ENCODE data around the gene FLNC. TPM values are rescaled to one million over a fixed set of nuclear protein-coding genes. Genes with fewer than 3 reads are reported as not detected.

FLNC gene
- total RNA-seq, 4 donors from 2014 or later, result 5.7 to 12.6 (median 9.3) TPM

DNA sequence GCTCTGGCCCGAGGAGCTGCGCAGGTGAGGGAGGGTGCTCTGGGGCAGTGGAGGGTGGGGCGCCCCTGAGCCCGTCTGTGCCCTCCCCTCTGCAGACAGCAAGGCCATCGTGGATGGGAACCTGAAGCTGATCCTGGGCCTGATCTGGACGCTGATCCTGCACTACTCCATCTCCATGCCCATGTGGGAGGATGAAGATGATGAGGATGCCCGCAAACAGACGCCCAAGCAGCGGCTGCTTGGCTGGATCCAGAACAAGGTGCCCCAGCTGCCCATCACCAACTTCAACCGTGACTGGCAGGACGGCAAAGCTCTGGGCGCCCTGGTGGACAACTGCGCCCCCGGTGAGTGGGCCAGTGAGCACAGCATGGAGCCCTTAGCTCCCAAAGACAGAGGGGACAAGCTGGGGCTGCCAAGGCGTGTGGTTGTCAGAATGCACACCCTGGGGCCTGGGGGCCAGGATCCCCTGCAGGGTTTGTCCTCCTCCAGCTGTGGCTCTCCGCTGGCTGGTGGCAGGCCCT lies 5.1 kb downstream of the FLNC start:
- no peaks in the 10 kb centered on the region for H3K36me3 ChIP-seq

DNA sequence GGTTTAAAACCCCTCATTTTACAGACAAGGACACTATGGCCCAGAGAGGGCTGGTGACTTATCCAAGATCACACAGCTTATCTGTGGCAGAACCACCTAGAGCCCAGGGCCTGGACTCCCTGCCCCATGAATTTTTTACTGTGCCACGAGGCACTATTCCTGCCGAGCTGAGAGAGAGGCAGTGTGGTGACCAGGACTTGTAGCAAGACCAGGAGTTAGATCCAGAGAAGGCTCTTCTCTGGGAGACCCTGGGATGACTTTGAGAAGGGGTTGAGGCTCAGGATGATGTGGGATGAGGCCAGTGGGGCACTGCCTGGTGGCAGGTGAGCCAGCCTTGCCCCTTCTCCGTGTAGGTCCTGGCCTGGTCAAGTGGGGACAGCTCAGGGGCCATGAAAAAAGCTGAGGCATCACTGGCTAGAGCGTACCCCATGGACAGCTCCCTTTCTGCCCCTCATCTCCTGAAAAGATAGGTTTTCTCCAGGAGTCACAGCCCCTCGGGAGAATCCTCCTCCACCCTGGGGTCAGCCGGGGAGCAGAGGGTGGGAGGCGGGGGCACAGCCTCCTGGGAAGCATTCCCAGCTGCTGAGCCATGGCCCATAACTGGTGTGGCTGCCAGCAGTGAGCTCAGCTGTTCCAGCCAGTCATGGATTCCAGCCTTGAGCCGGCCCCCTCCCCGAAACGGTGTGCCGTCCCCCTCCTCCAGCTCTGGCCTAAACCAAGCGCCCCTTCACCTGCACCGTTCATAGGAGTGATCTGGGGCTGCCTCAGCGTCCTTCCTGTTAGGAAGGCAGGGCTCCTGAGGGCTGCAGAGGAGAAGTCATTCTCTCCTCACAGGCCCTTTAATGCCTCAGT lies 5.8 kb downstream of the FLNC start:
- TF ChIP-seq CTCF (IDR thresholded peaks at IDR 0.05), result no peak
- TF ChIP-seq POLR2A (IDR thresholded peaks at IDR 0.05), result no peak
- WGBS, 2 donors, result 65 to 79% methylated on average over 5 to 13 of the region's 14 CpGs
- intact Hi-C loops (cut with DNase I), result no loop called here
- Histone ChIP-seq H3K27me3 (no peaks in the 10 kb centered on the region), H3K4me1 (peaks cover 0 to 23% of the 10 kb centered on the region in 2 donors), H3K9me3 (no peaks in the 10 kb centered on the region), H3K36me3 (no peaks in the 10 kb centered on the region), H3K4me3 (replicated peaks in 1 of 3) (no peak overlapping the region), H3K27ac (no peak overlapping the region)
- DNase-seq, result no peak

More for the DNA sequence above, 5.1 kb downstream of the FLNC start:
- no peak overlapping the region for H3K27ac ChIP-seq
- H3K9me3 ChIP-seq, result no peaks in the 10 kb centered on the region
- no peak overlapping the region for H3K4me3 ChIP-seq (replicated peaks in 1 of 3)
- intact Hi-C loops (cut with DNase I), result no loop called here
- no peak for TF ChIP-seq CTCF (IDR thresholded peaks at IDR 0.05)
- TF ChIP-seq POLR2A (IDR thresholded peaks at IDR 0.05), result no peak
- DNase-seq, result no peak
- 88 to 100% methylated on average over 1 to 13 of the region's 16 CpGs for WGBS, 2 donors
- no peaks in the 10 kb centered on the region for H3K27me3 ChIP-seq
- H3K4me1 ChIP-seq, result peaks cover 0 to 30% of the 10 kb centered on the region in 2 donors

- no peaks in the 10 kb centered on the region for H3K36me3 ChIP-seq
- DNase-seq, result no peak
- TF ChIP-seq CTCF (IDR thresholded peaks at IDR 0.05) (no peak), POLR2A (IDR thresholded peaks at IDR 0.05) (no peak)
- WGBS, 2 donors, result 90 to 91% methylated on average over 9 to 14 of the region's 14 CpGs
- H3K4me3 ChIP-seq (replicated peaks in 1 of 3), result no peak overlapping the region
- no peaks in the 10 kb centered on the region for H3K9me3 ChIP-seq
- peaks cover 0 to 15% of the 10 kb centered on the region in 2 donors for H3K4me1 ChIP-seq
- no peak overlapping the region for H3K27ac ChIP-seq
- intact Hi-C loops (cut with DNase I), result no loop called here
- H3K27me3 ChIP-seq, result no peaks in the 10 kb centered on the region
Observed at GRCh38 chr7:128836729-128837348, 6.6 kb downstream of the FLNC start.

- no peak for TF ChIP-seq POLR2A (IDR thresholded peaks at IDR 0.05)
- TF ChIP-seq CTCF (IDR thresholded peaks at IDR 0.05), result no peak
- WGBS, 2 donors, result 83 to 92% methylated on average over 2 to 14 of the region's 16 CpGs
- H3K9me3 ChIP-seq, result no peaks in the 10 kb centered on the region
- intact Hi-C loops (cut with DNase I), result no loop called here
- H3K27ac ChIP-seq, result no peak overlapping the region
- no peak overlapping the region for H3K4me3 ChIP-seq (replicated peaks in 1 of 3)
- no peaks in the 10 kb centered on the region for H3K36me3 ChIP-seq
- no peaks in the 10 kb centered on the region for H3K27me3 ChIP-seq
- H3K4me1 ChIP-seq, result peaks cover 0 to 10% of the 10 kb centered on the region in 2 donors
- no peak for DNase-seq
Observed at GRCh38 chr7:128837521-128837921, 7.3 kb downstream of the FLNC start.
